ENCODE results near the gene PDHB. TPM values are rescaled to one million over a fixed set of nuclear protein-coding genes. Genes with fewer than 3 reads are reported as not detected.

PDHB gene
- total RNA-seq, result 10 to 100 TPM; 30.6 to 41.7 TPM

- peaks cover 19 to 23% of the 10 kb centered on the region in 2 donors for H3K4me1 Mint-ChIP-seq (ENCODE audit: low read depth in 2 of 2)
- ATAC-seq, result peak; percentile 97 to 98
- DNase-seq (ENCODE audit: low spot score), result peak; percentile 94
- H3K27ac Mint-ChIP-seq, result peak within 1 kb of the TSS; percentile 91 to 95
- peak within 1 kb of the TSS; percentile 98 for H3K4me3 Mint-ChIP-seq
- H3K27me3 Mint-ChIP-seq, result no peaks in the 10 kb centered on the region
- H3K36me3 Mint-ChIP-seq, result peaks cover 5% of the 10 kb centered on the region
- no peaks in the 10 kb centered on the region for H3K9me3 Mint-ChIP-seq
Measured at GRCh38 chr3:58433400-58434167, at the start of gene PDHB. PDHB (minus strand) TSS chr3:58433832; CDS start chr3:58433809, 23 bp downstream.

DNA sequence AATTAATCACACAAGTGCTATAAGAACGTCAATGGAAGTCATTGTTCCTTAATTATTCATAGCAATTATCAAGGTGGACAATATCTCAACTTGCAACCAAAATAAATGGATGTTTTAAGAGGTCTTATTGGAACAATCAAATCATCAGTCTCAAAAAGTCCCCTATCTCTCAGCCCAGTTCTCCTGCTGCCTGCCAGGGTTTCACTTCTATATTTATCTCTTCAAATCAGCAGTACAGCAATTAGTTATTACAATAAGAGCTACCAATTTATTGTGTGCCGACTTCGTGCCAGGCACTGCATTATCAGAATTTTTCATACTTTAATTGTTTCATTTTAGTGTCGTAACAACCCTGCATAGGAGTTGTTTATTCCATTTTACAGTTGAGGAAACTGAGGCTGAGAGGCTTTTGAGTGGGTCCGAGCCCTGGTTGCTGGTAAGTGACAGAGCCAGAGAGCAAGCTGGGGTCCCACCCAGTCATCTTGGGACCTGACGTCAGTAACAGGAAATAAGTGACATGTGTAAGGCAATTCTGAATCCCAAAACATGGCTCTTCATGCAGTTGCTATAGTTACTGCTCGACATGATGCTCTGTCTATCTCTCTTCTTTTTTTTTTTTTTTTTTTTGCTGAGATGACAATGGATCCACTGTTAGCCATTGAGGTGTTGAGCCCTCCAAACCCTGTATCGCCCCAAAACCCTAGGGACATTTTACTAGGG lies 49.4 kb upstream of the PDHB start:
- Mint-ChIP-seq H3K9me3 (no peaks in the 10 kb centered on the region), H3K27me3 (peaks cover 26 to 27% of the 10 kb centered on the region in 2 donors), H3K27ac (no peak overlapping the region), H3K4me1 (ENCODE audit: low read depth in 2 of 2) (peaks cover 0 to 11% of the 10 kb centered on the region in 2 donors), H3K36me3 (no peaks in the 10 kb centered on the region), H3K4me3 (no peak overlapping the region)
- no peak for DNase-seq (ENCODE audit: low spot score)
- ATAC-seq, result peak in 1 of 2 donors; percentile 66

DNA sequence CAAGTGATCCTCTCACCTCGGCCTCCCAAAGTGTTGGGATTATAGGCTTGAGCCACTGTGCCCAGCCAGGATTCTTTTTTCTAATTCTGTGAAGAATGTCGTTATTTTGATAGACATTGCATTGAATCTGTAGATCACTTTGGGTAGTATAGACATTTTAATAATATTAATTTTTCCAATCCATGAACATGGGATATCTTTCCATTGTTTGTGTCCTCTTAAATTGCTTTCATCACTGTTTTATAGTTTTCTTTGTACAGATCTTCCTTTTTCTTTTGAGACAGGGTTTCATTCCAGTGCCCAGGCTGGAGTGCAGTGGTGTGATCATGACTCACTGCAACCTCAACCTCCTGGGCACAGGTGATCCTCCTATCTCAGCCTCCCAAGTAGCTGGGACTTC lies 46.7 kb upstream of the PDHB start:
- H3K4me1 Mint-ChIP-seq (ENCODE audit: low read depth in 2 of 2), result peaks cover 0 to 1% of the 10 kb centered on the region in 2 donors
- peaks cover 11 to 18% of the 10 kb centered on the region in 2 donors for H3K27me3 Mint-ChIP-seq
- H3K9me3 Mint-ChIP-seq, result no peaks in the 10 kb centered on the region
- DNase-seq (ENCODE audit: low spot score) (no peak), ATAC-seq (no peak)
- H3K4me3 Mint-ChIP-seq, result no peak overlapping the region
- H3K36me3 Mint-ChIP-seq, result no peaks in the 10 kb centered on the region
- no peak overlapping the region for H3K27ac Mint-ChIP-seq

DNA sequence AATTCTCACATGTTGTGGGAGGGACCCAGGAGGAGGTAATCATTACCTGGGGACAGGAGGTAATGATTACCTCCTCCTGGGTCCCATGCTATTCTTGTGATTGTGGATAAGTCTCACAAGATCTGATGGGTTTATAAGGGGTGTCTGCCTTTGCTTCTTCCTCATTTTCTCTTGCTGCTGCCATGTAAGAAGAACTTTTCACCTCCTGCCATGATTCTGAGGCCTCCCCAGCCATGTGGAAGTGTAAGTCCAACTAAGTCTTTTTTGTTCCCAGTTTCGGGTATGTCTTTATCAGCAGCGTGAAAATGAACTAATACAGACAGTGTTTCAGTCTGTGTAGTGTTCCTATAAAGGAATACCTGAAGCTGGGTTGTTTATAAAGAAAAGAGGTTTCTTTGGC lies 45.1 kb upstream of the PDHB start:
- no peak overlapping the region for H3K27ac Mint-ChIP-seq
- no peak overlapping the region for H3K4me3 Mint-ChIP-seq
- peaks cover 17% of the 10 kb centered on the region in 2 donors for H3K27me3 Mint-ChIP-seq
- no peak for ATAC-seq
- no peaks in the 10 kb centered on the region for H3K9me3 Mint-ChIP-seq
- H3K4me1 Mint-ChIP-seq (ENCODE audit: low read depth in 2 of 2), result peaks cover 8 to 15% of the 10 kb centered on the region in 2 donors
- H3K36me3 Mint-ChIP-seq, result no peaks in the 10 kb centered on the region
- no peak for DNase-seq (ENCODE audit: low spot score)

- Mint-ChIP-seq H3K4me3 (no peak overlapping the region), H3K36me3 (no peaks in the 10 kb centered on the region), H3K9me3 (no peaks in the 10 kb centered on the region), H3K27me3 (peaks cover 8 to 10% of the 10 kb centered on the region in 2 donors), H3K4me1 (ENCODE audit: low read depth in 2 of 2) (peaks cover 29 to 42% of the 10 kb centered on the region in 2 donors), H3K27ac (no peak overlapping the region)
- ATAC-seq (no peak), DNase-seq (ENCODE audit: low spot score) (no peak)
Measured at GRCh38 chr3:58474967-58475578, 41.4 kb upstream of the PDHB start.

GRCh38 chr3:58474348-58474911 lies 40.8 kb upstream of the PDHB start:
- Mint-ChIP-seq H3K4me3 (no peak overlapping the region), H3K36me3 (no peaks in the 10 kb centered on the region), H3K9me3 (no peaks in the 10 kb centered on the region), H3K4me1 (ENCODE audit: low read depth in 2 of 2) (peaks cover 32 to 45% of the 10 kb centered on the region in 2 donors), H3K27me3 (peaks cover 8 to 10% of the 10 kb centered on the region in 2 donors), H3K27ac (no peak overlapping the region)
- ATAC-seq (no peak), DNase-seq (ENCODE audit: low spot score) (no peak)

- Mint-ChIP-seq H3K9me3 (no peaks in the 10 kb centered on the region), H3K4me1 (ENCODE audit: low read depth in 2 of 2) (peaks cover 32 to 45% of the 10 kb centered on the region in 2 donors), H3K4me3 (no peak overlapping the region), H3K36me3 (no peaks in the 10 kb centered on the region), H3K27me3 (peaks cover 8 to 10% of the 10 kb centered on the region in 2 donors), H3K27ac (no peak overlapping the region)
- no peak for DNase-seq (ENCODE audit: low spot score)
- no peak for ATAC-seq
Measured at GRCh38 chr3:58473275-58473674, 39.6 kb upstream of the PDHB start.

GRCh38 chr3:58471025-58471887 lies 37.6 kb upstream of the PDHB start:
- Mint-ChIP-seq H3K27ac (peak overlapping the region; percentile 10 to 70), H3K4me1 (ENCODE audit: low read depth in 2 of 2) (peaks cover 32 to 45% of the 10 kb centered on the region in 2 donors), H3K36me3 (no peaks in the 10 kb centered on the region), H3K4me3 (peak overlapping the region; percentile 62), H3K9me3 (no peaks in the 10 kb centered on the region), H3K27me3 (peaks cover 5 to 8% of the 10 kb centered on the region in 2 donors)
- ATAC-seq, result peak; percentile 99
- peak; percentile 87 for DNase-seq (ENCODE audit: low spot score)

- Mint-ChIP-seq H3K27ac (peak overlapping the region; percentile 10 to 70), H3K27me3 (peaks cover 5 to 8% of the 10 kb centered on the region in 2 donors), H3K4me3 (peak overlapping the region; percentile 62), H3K4me1 (ENCODE audit: low read depth in 2 of 2) (peaks cover 32 to 45% of the 10 kb centered on the region in 2 donors), H3K36me3 (no peaks in the 10 kb centered on the region), H3K9me3 (no peaks in the 10 kb centered on the region)
- no peak for ATAC-seq
- no peak for DNase-seq (ENCODE audit: low spot score)
Measured at GRCh38 chr3:58470363-58471024, 36.9 kb upstream of the PDHB start.

DNA sequence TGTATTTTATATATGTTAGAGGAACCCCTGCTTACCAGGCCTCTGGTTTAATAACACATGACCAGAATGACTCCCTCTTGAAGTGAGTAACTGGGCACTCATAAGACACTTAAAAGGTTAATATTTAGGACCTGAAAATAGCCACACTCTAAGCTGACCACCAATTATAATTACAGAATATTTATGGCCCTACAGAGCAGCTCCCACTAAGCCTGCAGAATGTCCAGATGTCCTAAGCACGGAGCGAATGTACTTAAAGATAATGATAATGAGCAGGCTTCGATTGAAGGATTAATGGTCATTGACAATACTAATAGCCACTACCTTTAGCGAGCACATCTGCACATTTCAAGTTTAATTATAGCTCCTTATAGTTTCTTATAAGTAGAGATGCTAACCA lies 35.5 kb upstream of the PDHB start:
- no peak overlapping the region for H3K4me3 Mint-ChIP-seq
- H3K27ac Mint-ChIP-seq, result no peak overlapping the region
- no peaks in the 10 kb centered on the region for H3K9me3 Mint-ChIP-seq
- DNase-seq (ENCODE audit: low spot score) (no peak), ATAC-seq (no peak)
- H3K27me3 Mint-ChIP-seq, result peaks cover 0 to 2% of the 10 kb centered on the region in 2 donors
- H3K4me1 Mint-ChIP-seq (ENCODE audit: low read depth in 2 of 2), result peaks cover 27 to 35% of the 10 kb centered on the region in 2 donors
- no peaks in the 10 kb centered on the region for H3K36me3 Mint-ChIP-seq

- no peak overlapping the region for H3K27ac Mint-ChIP-seq
- H3K4me1 Mint-ChIP-seq (ENCODE audit: low read depth in 2 of 2), result peaks cover 29 to 38% of the 10 kb centered on the region in 2 donors
- DNase-seq (ENCODE audit: low spot score) (no peak), ATAC-seq (no peak)
- H3K36me3 Mint-ChIP-seq, result no peaks in the 10 kb centered on the region
- H3K9me3 Mint-ChIP-seq, result no peaks in the 10 kb centered on the region
- H3K27me3 Mint-ChIP-seq, result no peaks in the 10 kb centered on the region
- no peak overlapping the region for H3K4me3 Mint-ChIP-seq
Measured at GRCh38 chr3:58466899-58467563, 33.4 kb upstream of the PDHB start.

DNA sequence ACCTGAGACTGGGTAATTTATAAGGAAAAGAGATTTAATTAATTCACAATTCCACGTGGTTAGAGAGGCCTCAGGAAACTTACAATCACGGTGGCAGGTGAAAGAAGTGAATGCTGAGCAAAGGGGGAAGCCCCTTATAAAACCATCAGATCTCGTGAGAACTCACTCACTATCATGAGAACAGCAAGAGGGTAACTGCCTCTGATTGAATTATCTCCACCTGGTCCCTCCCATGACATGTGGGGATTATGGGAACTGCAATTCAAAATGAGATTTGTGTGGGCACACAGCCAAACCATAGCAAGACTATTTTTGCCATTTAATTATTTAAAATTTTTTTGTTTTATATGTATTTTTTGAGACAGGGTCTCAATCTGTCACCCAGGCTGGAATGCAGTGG lies 31.2 kb upstream of the PDHB start:
- no peaks in the 10 kb centered on the region for H3K27me3 Mint-ChIP-seq
- no peak overlapping the region for H3K4me3 Mint-ChIP-seq
- DNase-seq (ENCODE audit: low spot score) (no peak), ATAC-seq (no peak)
- H3K36me3 Mint-ChIP-seq, result no peaks in the 10 kb centered on the region
- no peak overlapping the region for H3K27ac Mint-ChIP-seq
- no peaks in the 10 kb centered on the region for H3K9me3 Mint-ChIP-seq
- H3K4me1 Mint-ChIP-seq (ENCODE audit: low read depth in 2 of 2), result peaks cover 13 to 17% of the 10 kb centered on the region in 2 donors
